Stimulated activated CD8-positive, alpha-beta memory T cell treated with anti-CD3 and anti-CD28 coated beads, Interleukin-7, amount 100 ng/mL, for 1 hour (primary cell): ENCODE measurements around the gene ZFTA.
A peak's percentile ranks its signal among the peaks of the same experiment; 100 is the strongest.
"Not testable (repeated sequence)": the region's sequence is repeated elsewhere in the genome, so short reads cannot be mapped to it uniquely, and the experiment has no call there.

Experiments used
- DNase-seq, 2 donors: peaks; one replicate each; pipeline ENCODE4 v3.0.0-alpha.2; 2020; ENCODE audit warnings: low read depth in 2 of 2

Gene ZFTA

GRCh38 chr11:63775191-63775590 lies 6.6 kb upstream of the ZFTA start:
- DNase-seq = no peak

- DNase-seq = not testable (repeated sequence)
These were observed 3.3 kb upstream of the ZFTA start for GRCh38 chr11:63771741-63772318.

- DNase-seq = no peak
These were observed 2.2 kb upstream of the ZFTA start for GRCh38 chr11:63770763-63771162.

- no peak for DNase-seq
These were observed 1.3 kb upstream of the ZFTA start for GRCh38 chr11:63769714-63770455.

GRCh38 chr11:63769042-63769713 lies 603 bp upstream of the ZFTA start:
- peak in 1 of 2 donors; percentile 9 for DNase-seq

GRCh38 chr11:63767565-63768236 lies 874 bp downstream of the ZFTA start:
- DNase-seq = no peak

- no peak for DNase-seq
These were observed 1.4 kb downstream of the ZFTA start for GRCh38 chr11:63767267-63767564.

GRCh38 chr11:63766531-63767235 lies 1.9 kb downstream of the ZFTA start:
- no peak for DNase-seq

- DNase-seq = no peak
These were observed 2.8 kb downstream of the ZFTA start for GRCh38 chr11:63765688-63766241.

GRCh38 chr11:63764679-63765647 lies 3.6 kb downstream of the ZFTA start:
- DNase-seq = no peak

- DNase-seq = no peak
These were observed 4.3 kb downstream of the ZFTA start for GRCh38 chr11:63764340-63764678.

GRCh38 chr11:63763496-63764339 lies 4.9 kb downstream of the ZFTA start:
- no peak for DNase-seq

- DNase-seq = no peak
These were observed 5.7 kb downstream of the ZFTA start for GRCh38 chr11:63762654-63763495.

- DNase-seq = no peak
These were observed 6.5 kb downstream of the ZFTA start for GRCh38 chr11:63761931-63762653.

GRCh38 chr11:63761188-63761587 lies 7.4 kb downstream of the ZFTA start:
- no peak for DNase-seq

GRCh38 chr11:63760487-63761079 lies 8.0 kb downstream of the ZFTA start:
- DNase-seq = no peak

- DNase-seq = no peak
These were observed 11.4 kb downstream of the ZFTA start for GRCh38 chr11:63756919-63757761.
